DMS79 (cell line): ENCODE data around the gene CAMK2D.
"Not testable (repeated sequence)": the region's sequence is repeated elsewhere in the genome, so short reads cannot be mapped to it uniquely, and the experiment has no call there.

Experiments
- DNase-seq: peaks from one replicate; lab custom pipeline; 2025; lab: John Stamatoyannopoulos, UW

Gene CAMK2D

DNA sequence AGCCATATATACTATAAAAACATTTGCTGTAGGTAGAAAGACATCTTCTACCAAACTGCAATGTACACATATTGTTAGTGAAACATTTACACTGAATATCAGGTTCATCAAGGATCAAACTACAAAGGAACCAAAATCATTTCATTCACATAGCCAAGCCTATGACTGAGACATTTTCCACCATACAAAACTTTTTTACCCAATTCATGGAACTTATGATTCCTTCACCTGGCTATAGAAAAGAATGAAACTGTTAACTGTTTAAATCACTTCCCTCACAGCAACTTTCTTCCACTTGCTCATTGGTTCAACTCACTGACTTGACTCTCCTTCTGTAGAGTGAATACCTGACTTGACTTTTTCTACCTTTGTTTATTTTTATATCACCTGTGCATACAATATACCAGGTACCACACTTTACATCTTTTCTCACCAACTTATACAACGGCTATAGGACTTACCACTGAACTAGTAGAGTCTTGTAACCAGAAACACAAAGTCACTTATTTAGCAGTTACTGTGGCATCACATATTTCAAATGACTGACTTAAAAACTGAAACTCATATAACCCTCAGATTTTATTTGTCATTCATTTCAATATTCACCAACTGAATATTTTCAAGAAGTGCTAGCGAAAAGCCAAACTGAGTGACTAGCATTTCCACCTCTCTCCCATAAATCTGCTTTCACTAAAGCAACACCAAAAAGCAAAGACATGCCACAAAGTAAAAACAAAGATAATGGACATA, 30.9 kb downstream of the CAMK2D start:
- DNase-seq: no peak

GRCh38 chr4:113727802-113728201, 33.7 kb downstream of the CAMK2D start:
- no peak for DNase-seq

GRCh38 chr4:113725963-113726362, 35.6 kb downstream of the CAMK2D start:
- no peak for DNase-seq

DNA sequence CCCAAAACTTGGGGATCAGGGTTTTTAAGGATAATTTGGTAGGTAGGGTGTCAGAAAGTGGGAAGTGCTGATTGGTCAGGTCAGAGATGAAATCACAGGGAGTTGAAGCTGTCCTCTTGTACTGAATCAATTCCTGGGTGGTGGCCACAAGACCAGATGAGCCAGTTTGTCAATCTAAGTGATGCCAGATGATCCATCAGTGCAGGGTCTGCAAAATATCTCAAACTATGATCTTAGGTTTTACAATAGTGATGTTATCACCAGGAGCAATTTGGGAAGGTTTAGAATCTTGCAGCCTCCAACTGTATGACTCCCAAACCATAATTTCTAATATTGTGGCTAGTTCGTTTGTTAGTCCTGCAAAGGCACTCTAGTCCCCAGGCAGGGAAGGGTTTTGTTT, 43.3 kb downstream of the CAMK2D start:
- no peak for DNase-seq

DNA sequence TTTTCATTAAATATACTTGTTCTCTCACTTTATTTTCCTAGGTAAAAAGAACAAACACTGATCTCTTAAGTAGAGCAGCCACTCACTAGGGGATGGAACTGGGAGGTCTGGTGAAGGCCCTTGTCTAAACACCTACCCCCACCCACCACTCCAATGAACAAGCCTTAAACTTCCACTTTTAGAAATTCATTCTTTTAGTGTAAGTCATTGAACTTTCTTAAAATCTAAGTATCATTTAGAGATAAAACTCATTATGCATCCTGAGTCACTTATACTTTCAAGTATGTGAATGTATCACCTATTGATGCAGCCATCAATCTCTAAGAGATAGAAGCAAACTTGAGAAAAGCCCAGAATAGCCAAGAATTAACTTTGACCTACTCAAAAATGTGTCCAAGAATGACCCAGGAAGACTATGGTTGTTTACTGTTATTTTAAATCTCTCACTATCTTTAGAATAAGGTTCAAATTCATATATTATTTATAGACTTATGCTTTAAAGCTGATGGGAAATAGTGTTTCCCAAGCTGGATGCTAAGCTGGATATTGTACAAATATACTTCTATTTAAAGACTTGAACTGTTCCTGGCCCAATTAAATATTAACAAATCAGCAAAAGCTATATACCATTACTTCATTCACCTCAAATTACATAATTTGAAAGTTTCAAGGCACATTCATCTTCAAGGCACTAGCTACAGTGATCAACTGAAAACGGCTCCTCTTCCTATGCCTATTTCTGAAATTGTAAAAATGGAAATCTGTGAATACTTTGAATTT, 49.5 kb downstream of the CAMK2D start:
- DNase-seq: no peak

DNA sequence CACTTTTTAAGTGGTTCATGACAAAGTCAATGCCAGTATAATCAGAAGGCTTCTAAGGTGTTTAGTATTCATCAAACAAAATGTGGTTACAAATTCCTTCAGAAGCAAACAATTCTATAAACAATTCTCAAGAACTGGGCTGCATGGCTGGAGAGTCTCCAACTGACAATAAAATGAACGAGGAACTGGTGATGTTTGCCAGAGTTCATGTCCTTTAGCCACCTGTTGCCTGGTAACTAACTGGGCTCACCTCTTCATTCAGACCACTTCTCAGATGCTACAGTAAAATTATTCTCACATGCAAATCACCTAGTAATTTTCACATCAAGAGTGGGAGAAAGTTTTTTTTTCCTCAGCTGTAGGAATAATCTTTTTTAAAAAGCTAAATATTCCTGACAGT, 53.3 kb downstream of the CAMK2D start:
- no peak for DNase-seq

DNA sequence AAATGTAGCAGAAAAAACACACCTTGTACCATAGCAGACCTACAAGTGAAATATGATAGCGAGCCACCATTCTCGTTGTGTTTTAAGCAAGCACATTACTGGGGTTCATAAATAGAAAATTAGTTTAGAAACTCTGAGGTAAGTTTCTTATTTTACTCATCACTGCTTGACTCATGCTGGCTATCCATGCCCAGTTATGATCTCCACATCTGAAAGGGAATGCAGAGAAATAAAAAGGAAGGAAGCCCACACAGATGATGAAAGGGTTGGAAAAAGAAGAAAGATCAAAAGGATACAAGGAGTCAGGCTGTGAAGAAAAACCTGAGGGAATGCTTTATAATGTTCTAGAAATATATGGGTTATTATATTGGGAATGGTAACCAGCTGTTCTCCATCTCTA, 54.5 kb downstream of the CAMK2D start:
- DNase-seq: no peak

DNA sequence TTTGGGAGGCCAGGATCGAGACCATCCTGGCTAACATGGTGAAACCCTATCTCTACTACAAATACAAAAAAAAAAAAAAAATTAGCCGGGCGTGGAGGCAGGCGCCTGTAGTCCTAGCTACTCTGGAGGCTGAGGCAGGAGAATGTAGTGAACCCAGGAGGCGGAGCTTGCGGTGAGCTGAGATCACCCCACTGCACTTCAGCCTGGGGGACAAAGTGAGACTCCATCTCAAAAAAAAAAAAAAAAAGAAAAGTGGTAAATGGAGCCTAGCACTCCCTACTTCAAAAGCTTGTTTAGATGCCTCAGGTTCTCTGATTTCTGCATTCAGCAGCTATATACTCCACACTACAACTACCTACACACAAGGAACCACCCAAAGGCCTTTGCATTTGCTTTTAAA, 56.4 kb downstream of the CAMK2D start:
- DNase-seq: not testable (repeated sequence)

DNA sequence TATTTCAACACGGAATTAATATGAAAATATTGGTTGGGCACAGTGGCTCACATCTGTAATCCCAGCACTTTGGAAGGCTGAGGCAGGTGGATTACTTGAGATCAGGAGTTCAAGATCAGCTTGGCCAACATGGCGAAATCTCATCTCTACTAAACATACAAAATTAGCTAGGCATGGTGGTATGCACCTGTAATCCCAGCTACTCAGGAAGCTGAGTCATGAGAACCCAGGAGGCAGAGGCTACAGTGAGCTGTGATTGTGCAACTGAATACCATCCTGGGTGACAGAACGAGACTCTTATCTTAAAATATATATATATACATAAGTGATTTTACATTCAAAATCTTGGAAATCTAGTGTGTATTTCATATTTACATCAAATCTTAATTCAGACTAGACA, 58.9 kb downstream of the CAMK2D start:
- not testable (repeated sequence) for DNase-seq

- no peak for DNase-seq
Observed at GRCh38 chr4:113701169-113701568, 60.4 kb downstream of the CAMK2D start.

DNA sequence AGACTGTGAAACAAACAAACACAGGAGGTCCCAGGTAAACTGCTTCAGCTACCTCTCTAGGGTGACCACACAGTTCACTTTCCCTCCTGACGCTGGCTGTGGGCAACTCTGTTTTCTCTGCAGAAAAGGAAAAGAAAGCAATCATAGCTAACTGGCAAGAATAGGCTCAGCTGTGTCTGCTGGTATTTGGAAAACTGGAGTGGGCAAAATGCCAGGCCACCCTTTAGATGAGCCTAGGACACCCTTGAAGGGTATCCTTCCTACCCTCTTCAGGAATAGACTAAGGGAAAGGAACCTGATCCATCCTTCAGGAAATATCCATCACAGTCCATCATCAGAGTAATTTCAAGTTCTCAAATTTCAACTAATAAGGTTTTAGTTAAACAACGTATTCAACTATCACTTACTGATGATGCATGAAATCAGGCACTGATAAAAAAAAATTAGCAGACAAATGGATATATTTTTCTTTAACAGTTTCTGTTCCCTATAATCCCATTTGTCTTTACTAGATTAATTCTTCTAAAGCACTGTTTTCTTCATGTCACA, 60.9 kb downstream of the CAMK2D start:
- DNase-seq: no peak

DNA sequence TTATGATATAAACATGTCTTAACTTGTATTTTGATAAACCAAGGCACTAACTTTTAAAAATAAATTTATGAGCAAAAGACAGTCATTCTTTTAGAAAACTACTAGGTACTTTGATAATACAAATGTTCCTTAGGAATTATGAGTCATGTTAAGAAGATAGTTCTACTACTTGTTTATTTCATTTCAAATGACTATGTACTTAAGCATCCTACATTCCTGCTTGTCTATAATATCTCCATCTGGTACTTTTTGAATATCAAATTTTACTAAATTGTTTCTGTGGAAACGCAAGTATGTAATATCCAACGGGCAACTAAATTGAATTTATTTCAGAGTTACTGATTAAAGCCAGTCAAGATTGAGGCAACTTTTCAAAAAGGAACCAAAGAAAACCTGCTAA, 61.8 kb downstream of the CAMK2D start:
- no peak for DNase-seq

DNA sequence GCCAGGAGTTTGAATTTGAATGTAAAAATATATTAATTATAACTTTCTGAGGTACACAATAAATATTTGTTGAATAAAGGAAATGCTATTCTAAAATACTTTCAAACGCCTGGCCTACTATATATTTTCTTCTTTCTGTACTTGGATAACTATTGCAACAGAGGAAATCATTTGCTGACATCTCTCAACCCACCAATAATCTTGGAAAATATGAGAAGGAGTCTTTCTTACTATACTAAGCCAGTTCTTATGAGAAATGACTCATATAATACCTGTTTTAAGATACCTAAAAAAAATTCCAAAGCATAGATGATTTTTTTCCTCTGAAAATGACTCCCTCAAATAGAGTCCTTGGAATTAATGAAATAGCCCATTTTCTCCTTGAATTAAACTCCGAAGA, 64.1 kb downstream of the CAMK2D start:
- no peak for DNase-seq

GRCh38 chr4:113695328-113696169, 66.0 kb downstream of the CAMK2D start:
- no peak for DNase-seq

GRCh38 chr4:113694008-113694407, 67.5 kb downstream of the CAMK2D start:
- no peak for DNase-seq

- no peak for DNase-seq
Observed at GRCh38 chr4:113692809-113693411, 68.6 kb downstream of the CAMK2D start.

DNA sequence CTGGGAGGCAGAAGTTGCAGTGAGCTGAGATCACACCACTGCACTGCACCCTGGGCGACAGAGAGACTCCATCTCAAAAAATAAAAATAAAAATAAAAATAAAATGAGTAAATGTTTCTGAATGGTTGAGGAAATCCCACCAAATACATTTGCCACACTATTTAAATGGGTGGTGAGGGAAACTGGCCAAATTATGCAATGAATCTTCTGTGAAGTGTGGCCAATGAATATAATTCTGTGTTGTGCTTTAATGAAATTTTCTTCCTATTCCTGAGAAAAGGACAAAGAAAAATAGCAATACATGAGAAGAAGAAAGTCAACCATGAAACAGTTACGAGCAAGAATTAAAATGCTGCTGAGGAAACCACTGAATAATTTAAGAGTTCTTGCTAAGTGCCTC, 69.9 kb downstream of the CAMK2D start:
- DNase-seq: no peak

DNA sequence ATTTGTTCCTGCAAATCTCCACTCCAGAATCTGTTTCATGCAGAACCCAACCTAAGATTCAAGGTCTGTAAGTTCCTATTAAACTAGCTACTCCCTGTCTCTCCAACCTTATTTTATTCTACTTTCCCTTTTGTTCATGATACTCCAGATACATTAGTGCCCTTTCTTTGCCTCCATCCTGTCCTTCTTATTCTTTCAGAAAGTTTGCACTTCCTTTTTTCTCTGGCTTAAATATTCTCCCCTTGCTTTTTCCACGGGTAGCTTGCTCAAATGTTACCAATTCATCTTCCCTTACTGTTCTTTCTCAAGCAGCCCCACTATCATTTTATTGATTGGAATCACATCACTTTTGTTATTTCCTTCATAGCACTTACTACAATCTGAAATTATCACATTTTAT, 72.1 kb downstream of the CAMK2D start:
- no peak for DNase-seq

DNA sequence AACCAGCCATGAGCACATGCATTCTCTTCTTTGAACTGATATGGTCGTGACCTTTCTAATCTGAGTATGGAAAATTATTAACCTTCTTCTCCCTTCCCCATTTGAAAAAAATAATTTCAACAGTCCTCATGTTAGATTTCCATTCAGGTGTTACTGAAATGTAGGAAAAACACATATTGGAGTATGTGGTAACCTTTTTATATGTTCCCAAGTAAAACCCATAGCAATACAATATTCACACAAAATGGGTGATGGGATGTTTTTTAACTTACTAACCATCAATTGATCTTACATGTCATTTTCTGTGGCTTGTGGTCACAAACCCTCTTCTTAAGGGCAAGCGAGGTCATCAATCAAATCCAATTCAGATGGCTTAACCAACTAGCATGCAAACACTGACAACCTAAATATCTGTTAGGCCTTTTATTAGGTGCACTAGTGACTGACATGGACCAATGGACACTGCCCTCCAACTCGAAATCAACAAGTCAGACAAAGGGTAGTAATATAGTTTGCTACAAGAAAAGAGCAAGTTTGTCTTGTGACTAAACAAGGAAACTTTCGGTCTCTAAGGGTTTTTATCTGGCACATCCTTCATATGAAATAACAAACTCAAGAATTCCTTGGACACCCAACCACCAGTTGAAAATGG, 74.3 kb downstream of the CAMK2D start:
- no peak for DNase-seq

GRCh38 chr4:113685157-113685556, 76.4 kb downstream of the CAMK2D start:
- DNase-seq: not testable (repeated sequence)

GRCh38 chr4:113684534-113685091, 76.9 kb downstream of the CAMK2D start:
- no peak for DNase-seq
